H1 (cell line): ENCODE data around the gene INTU. TPM values are rescaled to one million over a fixed set of nuclear protein-coding genes. Genes with fewer than 3 reads are reported as not detected.
"Not testable (repeated sequence)": the region's sequence is repeated elsewhere in the genome, so short reads cannot be mapped to it uniquely, and the experiment has no call there.

Experiments
- CTCF ChIA-PET: fragments of 300-600 bp; sonication (Branson Sonifier 250); formaldehyde crosslinking; loops from one replicate; lab custom pipeline; 2021; ENCODE audit not compliant: partially characterized antibody; lab: Charles Lee
- POLR2A ChIA-PET: fragments of 300-600 bp; sonication (Branson Sonifier 250); formaldehyde crosslinking; loops from one replicate; lab custom pipeline; 2021; ENCODE audit warnings: inconsistent platforms; ENCODE audit not compliant: partially characterized antibody; lab: Charles Lee
- DNase-seq, 2 experiments: peaks; one replicate each; pipeline versions ENCODE4 v3.0.0 to v3.0.0-alpha.2; 2010 to 2022; ENCODE audit warnings: low spot score in 2 of 2, low read depth in 1 of 2, mixed read lengths in 1 of 2
- FAIRE-seq: peaks from 2 replicates; lab custom pipeline; 2011; peaks lifted over from hg19 to GRCh38; lab: Jason Lieb, UNC
- H2AFZ ChIP-seq: 2 replicates; pipeline ENCODE4 v1.8.1; 2012; ENCODE audit warnings: low read length, inconsistent platforms
- H2AK5ac ChIP-seq: 2 replicates; pipeline ENCODE4 v1.6.1; 2013; ENCODE audit warnings: low read depth, low read length
- H2BK120ac ChIP-seq: replicated peaks from 2 replicates; pipeline ENCODE3; 2013; ENCODE audit warnings: low read depth, low read length, inconsistent platforms
- H2BK12ac ChIP-seq: 2 replicates; pipeline ENCODE4 v1.6.1; 2013; ENCODE audit warnings: low read depth, low read length
- H2BK15ac ChIP-seq: 2 replicates; pipeline ENCODE4 v1.6.1; 2013; ENCODE audit warnings: low read length
- H2BK20ac ChIP-seq: 2 replicates; pipeline ENCODE4 v1.6.1; 2013; ENCODE audit warnings: low read length
- H2BK5ac ChIP-seq: 2 replicates; pipeline ENCODE4 v1.6.1; 2013; ENCODE audit warnings: low read depth, low read length
- H3K14ac ChIP-seq: 2 replicates; pipeline ENCODE4 v1.6.1; 2013; ENCODE audit warnings: inconsistent platforms; ENCODE audit not compliant: insufficient read length
- H3K18ac ChIP-seq: 2 replicates; pipeline ENCODE4 v1.6.1; 2013; ENCODE audit warnings: low read length; ENCODE audit errors: extremely low read depth
- H3K23ac ChIP-seq: 2 replicates; pipeline ENCODE4 v1.6.1; 2013; ENCODE audit warnings: inconsistent platforms; ENCODE audit not compliant: insufficient read length
- H3K23me2 ChIP-seq: 2 replicates; pipeline ENCODE4 v1.6.1; 2013; ENCODE audit warnings: low read depth, low read length
- H3K27ac ChIP-seq: 2 replicates; pipeline ENCODE4 v1.6.1; 2011; ENCODE audit warnings: low read depth, low read length, inconsistent platforms
- H3K27me3 ChIP-seq, 4 experiments: replicated peaks in 1 of 4; 1 replicate in 1 of 4; 2 replicates in 3 of 4; pipeline versions ENCODE4 v1.6.1 to v1.8.1; 2011 to 2013; ENCODE audit warnings: low read length in 3 of 4, mild to moderate bottlenecking in 3 of 4, inconsistent platforms in 2 of 4, mixed read lengths in 2 of 4, moderate library complexity in 1 of 4; ENCODE audit not compliant: control insufficient read depth in 3 of 4, insufficient read depth in 3 of 4; ENCODE audit errors: extremely low read depth in 1 of 4
- H3K36me3 ChIP-seq, 4 experiments: 2 replicates each; pipeline versions ENCODE4 v1.6.1 to v1.8.1; 2011 to 2013; ENCODE audit warnings: mild to moderate bottlenecking in 4 of 4, low read length in 3 of 4, moderate library complexity in 2 of 4, control low read depth in 1 of 4, inconsistent platforms in 1 of 4; ENCODE audit not compliant: insufficient read depth in 4 of 4, control insufficient read depth in 2 of 4
- H3K4ac ChIP-seq: replicated peaks from 2 replicates; pipeline ENCODE3; 2013; ENCODE audit warnings: low read length, low read depth, mixed read lengths, inconsistent platforms; ENCODE audit not compliant: insufficient read length
- H3K4me1 ChIP-seq, 4 experiments: replicated peaks in 1 of 4; 1 replicate in 1 of 4; 2 replicates in 3 of 4; pipeline versions ENCODE4 v1.6.1 to v1.8.1; 2011 to 2013; ENCODE audit warnings: low read length in 3 of 4, inconsistent platforms in 2 of 4, mixed read lengths in 1 of 4; ENCODE audit not compliant: insufficient read depth in 4 of 4, control insufficient read depth in 3 of 4
- H3K4me2 ChIP-seq, 2 experiments: 2 replicates each; pipeline versions ENCODE4 v1.6.1 to v1.8.1; 2011 to 2013; ENCODE audit warnings: low read depth in 2 of 2, low read length in 2 of 2, control low read depth in 1 of 2, inconsistent platforms in 1 of 2, mild to moderate bottlenecking in 1 of 2; ENCODE audit not compliant: insufficient read depth in 1 of 2
- H3K4me3 ChIP-seq, 4 experiments: fragments of 200-600, 300-600 bp in 1 of 4; sonication (generic), shearing (Covaris generic), sonication (Bioruptor Twin) in 1 of 4; 2 replicates each; pipeline versions ENCODE4 v1.5.1 to v1.8.1; 2011 to 2016; ENCODE audit warnings: low read length in 4 of 4, low read depth in 3 of 4, control low read depth in 2 of 4, inconsistent platforms in 2 of 4, mild to moderate bottlenecking in 2 of 4, mixed read lengths in 1 of 4, moderate library complexity in 1 of 4; ENCODE audit not compliant: insufficient read depth in 2 of 4; ENCODE audit errors: extremely low read depth in 1 of 4
- H3K56ac ChIP-seq: replicated peaks from 2 replicates; pipeline ENCODE3; 2013; ENCODE audit warnings: low read depth, mild to moderate bottlenecking, mixed read lengths, low read length, inconsistent platforms; ENCODE audit not compliant: insufficient read length
- H3K79me1 ChIP-seq: 2 replicates; pipeline ENCODE4 v1.6.1; 2013; ENCODE audit warnings: low read depth, low read length, control low read depth
- H3K79me2 ChIP-seq, 2 experiments: 2 replicates each; pipeline versions ENCODE4 v1.6.1 to v1.8.1; 2012 to 2013; ENCODE audit warnings: low read length in 2 of 2, mild to moderate bottlenecking in 2 of 2, inconsistent platforms in 1 of 2; ENCODE audit not compliant: insufficient read depth in 2 of 2, control insufficient read depth in 1 of 2
- H3K9ac ChIP-seq, 4 experiments: replicated peaks in 1 of 4; 1 replicate in 1 of 4; 2 replicates in 3 of 4; pipeline versions ENCODE4 v1.6.1 to v1.8.1; 2011 to 2013; ENCODE audit warnings: low read depth in 3 of 4, low read length in 3 of 4, control low read depth in 2 of 4, mild to moderate bottlenecking in 2 of 4, moderate library complexity in 2 of 4, inconsistent platforms in 1 of 4; ENCODE audit errors: extremely low read depth in 1 of 4
- H3K9me3 ChIP-seq, 2 experiments: 2 replicates each; pipeline versions ENCODE4 v1.6.1 to v1.8.1; 2012 to 2013; ENCODE audit warnings: mild to moderate bottlenecking in 2 of 2, moderate library complexity in 2 of 2, control low read depth in 1 of 2, inconsistent platforms in 1 of 2, low read depth in 1 of 2, low read length in 1 of 2, mixed read lengths in 1 of 2; ENCODE audit not compliant: insufficient read depth in 2 of 2
- H4K20me1 ChIP-seq, 2 experiments: replicated peaks in 1 of 2; 2 replicates each; pipeline versions ENCODE3 to v1.8.1; 2011 to 2013; ENCODE audit warnings: inconsistent platforms in 2 of 2, low read length in 2 of 2, mild to moderate bottlenecking in 1 of 2; ENCODE audit not compliant: insufficient read depth in 2 of 2, control insufficient read depth in 1 of 2
- H4K5ac ChIP-seq: 2 replicates; pipeline ENCODE4 v1.6.1; 2013; ENCODE audit warnings: low read length, low read depth, mixed read lengths, inconsistent platforms; ENCODE audit not compliant: insufficient read length
- H4K8ac ChIP-seq: 2 replicates; pipeline ENCODE4 v1.8.0; 2013; ENCODE audit warnings: mild to moderate bottlenecking, moderate library complexity, low read length, inconsistent platforms; ENCODE audit not compliant: insufficient read depth; ENCODE audit errors: extremely low read depth
- H4K91ac ChIP-seq: replicated peaks from 2 replicates; pipeline ENCODE3; 2013; ENCODE audit warnings: low read length, mixed read lengths, inconsistent platforms; ENCODE audit not compliant: insufficient read length
- CTBP2 ChIP-seq: IDR thresholded peaks from 2 replicates; pipeline ENCODE4 v1.7.0; 2011; ENCODE audit warnings: borderline replicate concordance, mild to moderate bottlenecking, moderate library complexity, mixed read lengths, low read length; ENCODE audit not compliant: insufficient read depth, insufficient read length
- GABPA ChIP-seq: IDR thresholded peaks from 2 replicates; pipeline ENCODE4 v1.6.1; 2011; ENCODE audit warnings: mild to moderate bottlenecking, low read length, moderate library complexity, borderline replicate concordance; ENCODE audit not compliant: insufficient read depth
- JUND ChIP-seq: IDR thresholded peaks from 2 replicates; pipeline ENCODE4 v1.6.1; 2011; ENCODE audit warnings: mild to moderate bottlenecking, improper control_type of control experiment, low read length
- NRF1 ChIP-seq: IDR thresholded peaks from 2 replicates; pipeline ENCODE4 v1.6.1; 2011; ENCODE audit warnings: mild to moderate bottlenecking, low read depth, low read length, improper control_type of control experiment
- SP4 ChIP-seq: IDR thresholded peaks from 2 replicates; pipeline ENCODE4 v1.6.1; 2012; ENCODE audit warnings: low read length, inconsistent platforms
- SRF ChIP-seq: IDR thresholded peaks from 2 replicates; pipeline ENCODE4 v1.6.1; 2011; ENCODE audit warnings: mild to moderate bottlenecking, low read depth, low read length, moderate library complexity
- SUZ12 ChIP-seq: fragments of 200-600 bp; sonication (generic); IDR thresholded peaks from 2 replicates; pipeline ENCODE4 v1.6.1; 2012; ENCODE audit warnings: mild to moderate bottlenecking, inconsistent platforms, low read length, moderate library complexity, mixed read lengths
- TCF12 ChIP-seq: IDR thresholded peaks from 2 replicates; pipeline ENCODE4 v1.6.1; 2011; ENCODE audit warnings: low read depth, mild to moderate bottlenecking, low read length
- WGBS, 2 experiments: shearing (Covaris generic) in 1 of 2; methylation state at CpG; one replicate each; pipeline versions ENCODE4 v1.1.6 to v1.1.7; 2013 to 2015; ENCODE audit warnings: low lambda C conversion rate in 2 of 2, mixed read lengths in 2 of 2, inconsistent platforms in 1 of 2, low coverage in 1 of 2, missing lambda C conversion rate in 1 of 2; ENCODE audit not compliant: insufficient replicate concordance in 2 of 2, insufficient coverage in 1 of 2, insufficient read length in 1 of 2; ENCODE audit errors: extremely low coverage in 1 of 2, missing lambda C conversion rate in 1 of 2; 5-methylcytosine and 5-hydroxymethylcytosine counted together
- polyA plus RNA-seq, 7 experiments: library from polyadenylated mRNA; depleted of rRNA in 3 of 7; stranded (reverse) in 5 of 7; unstranded in 2 of 7; fragments of >200 nt in 5 of 7; fragments of 200-250 nt in 2 of 7; gene quantifications; 1 replicate in 5 of 7; 2 replicates in 1 of 7; 4 replicates in 1 of 7; pipeline versions ENCODE4 v1.2.1 to v1.2.3, GENCODE V29; 2011 to 2013; ENCODE audit warnings: missing spikeins in 2 of 7, mixed read lengths in 2 of 7
- total RNA-seq: library from RNA; stranded (reverse); fragmentation: NEBNext Ultra II Directional; extraction: Animal tissue kit (Norgen Biotek cat#: 25700); gene quantifications from 2 replicates; pipeline ENCODE4 v1.2.1, GENCODE V29; 2021

Gene INTU
- total and polyA plus RNA-seq, 2 of the 8 experiments (the other 6 are each of a cell fraction or from before 2014, with no cell fraction given) = 6.0 to 15.1 TPM

DNA sequence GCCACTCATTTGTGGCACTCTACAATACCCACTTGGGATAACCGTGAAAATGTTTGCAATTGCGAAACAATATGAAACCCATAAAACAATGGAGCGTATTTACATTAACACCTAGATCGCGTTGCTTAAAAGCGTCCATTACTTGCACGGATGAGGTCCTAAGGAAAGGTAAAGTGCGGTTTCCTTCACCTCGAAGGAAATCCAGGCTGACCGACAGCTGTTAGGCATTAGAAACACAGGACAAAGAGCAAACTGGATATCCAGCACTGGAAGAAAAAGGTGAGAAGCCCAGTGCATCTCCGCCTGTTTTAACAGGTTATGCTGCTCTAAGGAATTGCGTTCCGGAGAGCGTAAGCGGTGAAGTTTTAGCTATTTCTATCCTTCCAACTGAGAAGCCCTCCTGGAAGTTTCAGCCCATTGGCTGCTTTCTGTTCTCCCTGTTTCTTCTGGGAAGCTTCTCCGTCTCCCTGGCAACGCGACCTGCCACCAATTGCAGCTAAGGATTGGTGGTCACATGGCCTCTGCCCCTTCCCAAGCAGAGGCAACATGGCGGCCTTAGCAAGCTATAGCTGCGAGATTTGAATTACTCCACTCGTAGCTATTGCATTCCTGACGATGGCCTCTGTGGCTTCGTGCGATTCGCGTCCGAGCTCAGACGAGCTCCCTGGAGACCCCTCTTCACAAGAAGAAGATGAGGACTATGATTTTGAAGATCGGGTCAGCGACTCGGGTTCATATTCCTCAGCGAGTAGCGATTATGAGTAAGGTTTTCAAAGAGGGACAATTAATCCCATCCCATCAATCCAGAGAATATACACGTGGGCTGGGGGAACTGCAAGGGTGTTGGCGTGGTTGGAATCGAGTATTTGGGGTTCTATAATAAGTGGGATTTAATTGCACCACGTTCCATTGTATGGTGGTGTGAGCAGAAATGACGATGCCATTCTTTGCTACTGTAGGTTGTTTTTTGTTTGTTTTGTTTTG, at the start of gene INTU (continued):
- TF ChIP-seq GABPA (no peak), SUZ12 (no peak), SRF (no peak), TCF12 (no peak), SP4 (no peak), NRF1 (no peak), JUND (no peak), CTBP2 (no peak)

DNA sequence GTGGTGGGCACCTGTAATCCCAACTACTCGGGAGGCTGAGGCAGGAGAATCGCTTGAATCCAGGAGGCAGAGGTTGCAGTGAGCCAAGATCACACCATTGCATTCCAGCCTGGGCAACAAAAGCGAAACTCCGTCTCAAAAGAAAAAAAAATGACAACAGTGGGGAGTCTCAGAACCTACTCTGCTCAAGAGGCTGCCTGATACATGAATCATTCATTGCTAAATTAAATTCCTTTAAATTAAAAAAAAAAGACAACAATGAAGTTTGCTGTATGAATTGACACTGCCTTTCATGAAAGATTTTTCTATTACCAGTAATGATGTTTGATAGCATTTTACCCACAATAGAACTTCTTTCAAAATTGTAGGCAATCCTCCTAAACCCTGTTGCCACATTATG, 46.3 kb upstream of the INTU start:
- H3K36me3 ChIP-seq, H3K18ac ChIP-seq, H3K4me2 ChIP-seq, H3K4ac ChIP-seq, H3K23me2 ChIP-seq, H4K8ac ChIP-seq, H2BK12ac ChIP-seq, H2BK5ac ChIP-seq, H2AFZ ChIP-seq, H3K79me1 ChIP-seq, H4K91ac ChIP-seq, H3K27ac ChIP-seq, H2BK15ac ChIP-seq, H3K23ac ChIP-seq, H3K56ac ChIP-seq, H3K14ac ChIP-seq, H3K9me3 ChIP-seq, H3K4me3 ChIP-seq, H3K79me2 ChIP-seq, H2AK5ac ChIP-seq, H4K20me1 ChIP-seq, H3K27me3 ChIP-seq, H2BK20ac ChIP-seq, H3K9ac ChIP-seq, H3K4me1 ChIP-seq, POLR2A ChIA-PET, DNase-seq, H2BK120ac ChIP-seq, FAIRE-seq, H4K5ac ChIP-seq: not testable (repeated sequence)
- WGBS, 2 experiments = 88% methylated on average over 4 of the region's 4 CpGs; no CpG with 5 or more reads in 1 of the 2 experiments
- CTCF ChIA-PET = interaction anchor here (0.6 to 3.1 kb wide), 29 partner anchors 9 to 466 kb away, joined by 3 to 25 read pairs (median 4); partner anchors contain the start of gene HSPA4L
